HG03571 (cell line): Measurements from ENCODE around the gene UNC79.

Experiments
- ATAC-seq: cut with Tn5 transposase; IDR thresholded peaks from one replicate; pipeline ENCODE4 v1.9.1; 2021; ENCODE audit not compliant: unreplicated experiment

UNC79 gene

GRCh38 chr14:93546642-93547041 lies 115.9 kb downstream of the UNC79 start:
- ATAC-seq = no peak

- peak; percentile 90 for ATAC-seq
Measured at GRCh38 chr14:93548102-93548843, 117.5 kb downstream of the UNC79 start.

- no peak for ATAC-seq
Measured at GRCh38 chr14:93549595-93549994, 118.9 kb downstream of the UNC79 start.

GRCh38 chr14:93564918-93565317 lies 134.2 kb downstream of the UNC79 start:
- ATAC-seq = no peak

GRCh38 chr14:93566065-93566693 lies 135.4 kb downstream of the UNC79 start:
- ATAC-seq = no peak

- ATAC-seq = no peak
Measured at GRCh38 chr14:93571275-93571674, 140.5 kb downstream of the UNC79 start.

GRCh38 chr14:93579178-93579577 lies 148.4 kb downstream of the UNC79 start:
- ATAC-seq = no peak

GRCh38 chr14:93582516-93582915 lies 151.8 kb downstream of the UNC79 start:
- ATAC-seq = no peak

- no peak for ATAC-seq
Measured at GRCh38 chr14:93587330-93587729, 156.6 kb downstream of the UNC79 start.

- ATAC-seq = no peak
Measured at GRCh38 chr14:93591506-93591905, 160.8 kb downstream of the UNC79 start.

- no peak for ATAC-seq
Measured at GRCh38 chr14:93592786-93593185, 162.0 kb downstream of the UNC79 start.

GRCh38 chr14:93606091-93606490 lies 175.4 kb downstream of the UNC79 start:
- ATAC-seq = no peak

- no peak for ATAC-seq
Measured at GRCh38 chr14:93619176-93619793, 188.5 kb downstream of the UNC79 start.

- ATAC-seq = no peak
Measured at GRCh38 chr14:93628048-93628447, 197.3 kb downstream of the UNC79 start.

GRCh38 chr14:93629643-93630042 lies 198.9 kb downstream of the UNC79 start:
- no peak for ATAC-seq

- ATAC-seq = no peak
Measured at GRCh38 chr14:93638790-93639189, 208.1 kb downstream of the UNC79 start.

GRCh38 chr14:93643127-93643526 lies 212.4 kb downstream of the UNC79 start:
- ATAC-seq = no peak

- no peak for ATAC-seq
Measured at GRCh38 chr14:93643676-93644075, 212.9 kb downstream of the UNC79 start.

GRCh38 chr14:93645200-93645599 lies 214.5 kb downstream of the UNC79 start:
- ATAC-seq = no peak

GRCh38 chr14:93648440-93649168 lies 217.9 kb downstream of the UNC79 start:
- no peak for ATAC-seq

GRCh38 chr14:93654599-93654998 lies 223.9 kb downstream of the UNC79 start:
- no peak for ATAC-seq
